Keratinocyte (primary cell): ENCODE measurements around the gene CASP7. TPM values are rescaled to one million over a fixed set of nuclear protein-coding genes. Genes with fewer than 3 reads are reported as not detected.

ENCODE experiments used
- DNase-seq: peaks from one replicate; pipeline ENCODE4 v3.0.0-alpha.2; 2011; ENCODE audit warnings: low read depth, missing footprints, low spot score
- FAIRE-seq: peaks from 2 replicates; lab custom pipeline; 2011; peaks lifted over from hg19 to GRCh38; lab: Jason Lieb, UNC
- H2AFZ ChIP-seq: 2 replicates; pipeline ENCODE4 v1.6.0; 2012; ENCODE audit warnings: low read length, control low read depth, inconsistent platforms; ENCODE audit not compliant: control insufficient read depth
- H3K27ac ChIP-seq: 2 replicates; pipeline ENCODE4 v1.5.1; 2011; ENCODE audit warnings: low read length; ENCODE audit not compliant: control insufficient read depth, insufficient read depth
- H3K27me3 ChIP-seq: 3 replicates; pipeline ENCODE4 v1.6.0; 2011; ENCODE audit warnings: low read length; ENCODE audit not compliant: control insufficient read depth, insufficient read depth; ENCODE audit errors: extremely low read depth
- H3K36me3 ChIP-seq, 2 experiments: 2 replicates in 1 of 2; 3 replicates in 1 of 2; pipeline ENCODE4 v1.5.1; 2011; ENCODE audit warnings: low read length in 2 of 2, mild to moderate bottlenecking in 1 of 2; ENCODE audit not compliant: control insufficient read depth in 2 of 2, insufficient read depth in 2 of 2; ENCODE audit errors: extremely low read depth in 1 of 2
- H3K4me1 ChIP-seq: 3 replicates; pipeline ENCODE4 v1.5.1; 2011; ENCODE audit warnings: low read length; ENCODE audit not compliant: control insufficient read depth, insufficient read depth; ENCODE audit errors: extremely low read depth
- H3K4me2 ChIP-seq: 3 replicates; pipeline ENCODE4 v1.6.0; 2011; ENCODE audit warnings: low read depth, low read length; ENCODE audit not compliant: control insufficient read depth, insufficient read depth; ENCODE audit errors: extremely low read depth
- H3K4me3 ChIP-seq, 3 experiments: fragments of 200-600 bp in 1 of 3; sonication (generic) in 1 of 3; 2 replicates in 2 of 3; 3 replicates in 1 of 3; pipeline ENCODE4 v1.5.1; 2011 to 2016; ENCODE audit warnings: low read length in 3 of 3, mild to moderate bottlenecking in 3 of 3, control low read depth in 2 of 3, inconsistent platforms in 1 of 3, low read depth in 1 of 3, mixed read lengths in 1 of 3, mixed run types in 1 of 3, moderate library complexity in 1 of 3; ENCODE audit not compliant: control insufficient read depth in 2 of 3, insufficient read depth in 2 of 3; ENCODE audit errors: extremely low read depth in 1 of 3
- H3K79me2 ChIP-seq: 2 replicates; pipeline ENCODE4 v1.6.0; 2012; ENCODE audit warnings: low read length; ENCODE audit not compliant: control insufficient read depth, insufficient read depth
- H3K9ac ChIP-seq: 3 replicates; pipeline ENCODE4 v1.6.0; 2011; ENCODE audit warnings: low read length; ENCODE audit not compliant: control insufficient read depth, insufficient read depth; ENCODE audit errors: extremely low read depth
- H3K9me1 ChIP-seq: 3 replicates; pipeline ENCODE4 v1.6.0; 2011; ENCODE audit warnings: low read length; ENCODE audit not compliant: control insufficient read depth, insufficient read depth; ENCODE audit errors: extremely low read depth
- H3K9me3 ChIP-seq: 2 replicates; pipeline ENCODE4 v1.5.1; 2012; ENCODE audit warnings: low read depth, low read length; ENCODE audit not compliant: control insufficient read depth
- H4K20me1 ChIP-seq: 3 replicates; pipeline ENCODE4 v1.6.0; 2011; ENCODE audit warnings: low read length; ENCODE audit not compliant: control insufficient read depth, insufficient read depth; ENCODE audit errors: extremely low read depth
- EZH2 ChIP-seq: IDR thresholded peaks from one replicate; pipeline ENCODE4 v1.6.1; 2012; ENCODE audit warnings: inconsistent platforms, mild to moderate bottlenecking, low read length, moderate library complexity
- dilution Hi-C: fragments of 300-500 bp; cut with MboI; formaldehyde crosslinking; loops from one replicate; pipeline ENCODE4 v1.7.0; 2020; ENCODE audit warnings: low sequenced_read_pairs; ENCODE audit not compliant: extremely low pct_ligation_motif_present
- polyA minus RNA-seq, 3 experiments: library from RNA; depleted of rRNA, polyadenylated mRNA; stranded (reverse); fragments of >200 nt; gene quantifications; 1 replicate in 1 of 3; 2 replicates in 1 of 3; 3 replicates in 1 of 3; pipeline ENCODE4 v1.2.3, GENCODE V29; 2011
- polyA plus RNA-seq, 5 experiments: library from polyadenylated mRNA; depleted of rRNA in 3 of 5; stranded (reverse) in 3 of 5; stranded (forward) in 1 of 5; unstranded in 1 of 5; fragments of >200 nt; gene quantifications; 1 replicate in 1 of 5; 2 replicates in 3 of 5; 3 replicates in 1 of 5; pipeline versions ENCODE4 v1.2.1 to v1.2.3, GENCODE V29; 2011 to 2012; ENCODE audit warnings: missing spikeins in 2 of 5, low read depth in 1 of 5, low replicate concordance in 1 of 5
- TF ChIP-seq, protein P1 (sequence below), 3 experiments: IDR thresholded peaks in 1 of 3; conservative IDR thresholded peaks in 1 of 3; optimal IDR thresholded peaks in 1 of 3; 2 replicates in 2 of 3; 3 replicates in 1 of 3; pipeline versions ENCODE3 to v1.5.1; 2011; ENCODE audit warnings: low read length in 3 of 3, mild to moderate bottlenecking in 3 of 3, moderate library complexity in 2 of 3, control low read depth in 1 of 3, inconsistent platforms in 1 of 3; ENCODE audit not compliant: insufficient read depth in 2 of 3; ENCODE audit errors: extremely low read depth in 1 of 3

CASP7 gene
- 14.2 to 26.1 TPM (median 23.2 TPM) in 3 replicates for polyA plus RNA-seq
- polyA plus RNA-seq (2011; ENCODE audit: low read depth) = 2.3 TPM
- 18.8 and 24.4 TPM in 2 replicates for polyA plus RNA-seq (2011; cell fraction: cytosol; rRNA removed)
- 20.4 and 21.8 TPM in 2 replicates for polyA plus RNA-seq (2011; cell fraction: nucleus; rRNA removed)
- 6.3 and 25.5 TPM in 2 replicates for polyA plus RNA-seq (2012; ENCODE audit: low replicate concordance)
- polyA minus RNA-seq = 6.2 to 14.1 TPM (median 9.7 TPM) in 3 replicates
- 15.7 TPM for polyA minus RNA-seq (2011; cell fraction: cytosol; rRNA and poly(A)+ RNA removed)
- polyA minus RNA-seq (2011; cell fraction: nucleus; rRNA and poly(A)+ RNA removed) = 7.2 and 12.8 TPM in 2 replicates

DNA sequence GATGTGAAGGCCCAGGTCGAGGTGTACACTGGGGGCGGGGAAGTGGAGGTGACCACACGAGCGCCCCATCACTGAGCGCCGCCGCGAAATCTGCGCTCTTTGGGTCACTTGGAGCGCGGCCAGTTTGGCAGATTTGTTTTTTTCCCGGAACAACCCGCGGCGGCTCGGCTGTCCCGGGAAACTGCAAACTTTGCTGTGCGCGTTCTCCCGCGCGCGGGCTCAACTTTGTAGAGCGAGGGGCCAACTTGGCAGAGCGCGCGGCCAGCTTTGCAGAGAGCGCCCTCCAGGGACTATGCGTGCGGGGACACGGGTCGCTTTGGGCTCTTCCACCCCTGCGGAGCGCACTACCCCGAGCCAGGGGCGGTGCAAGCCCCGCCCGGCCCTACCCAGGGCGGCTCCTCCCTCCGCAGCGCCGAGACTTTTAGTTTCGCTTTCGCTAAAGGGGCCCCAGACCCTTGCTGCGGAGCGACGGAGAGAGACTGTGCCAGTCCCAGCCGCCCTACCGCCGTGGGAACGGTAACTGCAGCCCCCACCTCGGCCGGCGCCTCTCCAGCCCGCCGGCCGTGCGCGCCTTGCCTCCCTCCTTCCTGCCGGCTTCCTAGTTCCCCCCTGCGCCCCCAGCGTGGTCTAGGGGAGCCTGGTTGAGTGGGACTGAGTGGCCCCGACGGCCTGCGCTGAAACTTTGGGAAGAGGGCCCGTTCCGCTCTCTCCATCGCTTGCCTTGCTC is at the start of gene CASP7:
CASP7 (plus strand) TSS at position 450 of the 727 bp plus-strand sequence. CDS start 17,582 bp downstream, outside the sequence.
- H3K4me3 ChIP-seq = peak within 1 kb of the TSS; percentile 93 to 95 (median 94)
- peaks cover 28% of the 10 kb centered on the region for H3K79me2 ChIP-seq
- peak within 1 kb of the TSS; percentile 100 for H3K4me2 ChIP-seq
- no peak for DNase-seq
- TF ChIP-seq, protein P1, sequence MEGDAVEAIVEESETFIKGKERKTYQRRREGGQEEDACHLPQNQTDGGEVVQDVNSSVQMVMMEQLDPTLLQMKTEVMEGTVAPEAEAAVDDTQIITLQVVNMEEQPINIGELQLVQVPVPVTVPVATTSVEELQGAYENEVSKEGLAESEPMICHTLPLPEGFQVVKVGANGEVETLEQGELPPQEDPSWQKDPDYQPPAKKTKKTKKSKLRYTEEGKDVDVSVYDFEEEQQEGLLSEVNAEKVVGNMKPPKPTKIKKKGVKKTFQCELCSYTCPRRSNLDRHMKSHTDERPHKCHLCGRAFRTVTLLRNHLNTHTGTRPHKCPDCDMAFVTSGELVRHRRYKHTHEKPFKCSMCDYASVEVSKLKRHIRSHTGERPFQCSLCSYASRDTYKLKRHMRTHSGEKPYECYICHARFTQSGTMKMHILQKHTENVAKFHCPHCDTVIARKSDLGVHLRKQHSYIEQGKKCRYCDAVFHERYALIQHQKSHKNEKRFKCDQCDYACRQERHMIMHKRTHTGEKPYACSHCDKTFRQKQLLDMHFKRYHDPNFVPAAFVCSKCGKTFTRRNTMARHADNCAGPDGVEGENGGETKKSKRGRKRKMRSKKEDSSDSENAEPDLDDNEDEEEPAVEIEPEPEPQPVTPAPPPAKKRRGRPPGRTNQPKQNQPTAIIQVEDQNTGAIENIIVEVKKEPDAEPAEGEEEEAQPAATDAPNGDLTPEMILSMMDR (optimal IDR thresholded peaks at IDR 0.05 in 1 of 3, IDR thresholded peaks at IDR 0.05 in 1 of 3, conservative IDR thresholded peaks at IDR 0.05 in 1 of 3; ENCODE audit: extremely low read depth in 1 of 3, insufficient read depth in 2 of 3, low read length in 3 of 3) = peak in 1 of 3 experiments; percentile 64
- no peak for TF ChIP-seq EZH2
- FAIRE-seq = no peak
- peak within 1 kb of the TSS; percentile 94 for H3K9ac ChIP-seq
- H3K27ac ChIP-seq = peak within 1 kb of the TSS; percentile 85
- H2AFZ ChIP-seq = peak within 1 kb of the TSS; percentile 100
- dilution Hi-C loops = no loop called here
- H3K4me1 ChIP-seq = peaks cover 10% of the 10 kb centered on the region
- peaks cover 0 to 1% of the 10 kb centered on the region in 2 experiments for H3K36me3 ChIP-seq
- H3K9me3 ChIP-seq = no peaks in the 10 kb centered on the region
- H3K27me3 ChIP-seq = no peaks in the 10 kb centered on the region
- no peaks in the 10 kb centered on the region for H4K20me1 ChIP-seq
- no peaks in the 10 kb centered on the region for H3K9me1 ChIP-seq

DNA sequence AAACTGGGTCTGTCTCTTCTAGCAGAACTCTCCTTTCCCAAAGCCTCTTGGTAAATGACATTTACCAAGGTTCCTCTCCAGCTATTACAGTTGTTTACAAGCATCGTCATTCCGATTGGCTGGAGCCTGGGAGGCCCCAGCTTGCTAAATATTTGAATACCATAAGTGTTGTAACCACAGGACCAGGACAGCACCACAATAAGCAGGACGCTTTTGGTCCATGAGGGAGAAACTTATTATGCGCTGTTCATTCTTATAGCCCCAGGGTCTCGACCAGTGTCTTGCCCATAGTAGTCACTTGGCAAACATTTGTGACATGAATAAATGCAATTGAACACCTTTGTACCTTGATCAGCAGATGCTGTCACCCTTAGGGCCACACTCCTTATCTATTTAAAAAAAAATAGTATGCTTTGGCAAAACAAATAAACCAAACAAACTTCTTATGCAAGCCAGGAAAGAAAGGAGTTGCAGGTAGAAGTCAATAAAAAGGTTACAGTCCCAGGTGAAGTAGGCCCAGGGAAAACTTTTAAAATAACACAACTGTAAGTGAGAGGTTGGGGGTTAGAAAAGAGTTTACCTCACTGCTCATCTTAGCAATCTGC is 48.7 kb upstream of the CASP7 start:
- H3K4me1 ChIP-seq = no peaks in the 10 kb centered on the region
- no peak for DNase-seq
- no peaks in the 10 kb centered on the region for H3K79me2 ChIP-seq
- no peaks in the 10 kb centered on the region for H3K36me3 ChIP-seq
- H3K9me3 ChIP-seq = no peaks in the 10 kb centered on the region
- H3K27ac ChIP-seq = no peak overlapping the region
- H3K27me3 ChIP-seq = no peaks in the 10 kb centered on the region
- no peak for FAIRE-seq
- H3K4me2 ChIP-seq = no peak overlapping the region
- no peaks in the 10 kb centered on the region for H4K20me1 ChIP-seq
- dilution Hi-C loops = no loop called here
- H2AFZ ChIP-seq = no peak overlapping the region
- H3K9ac ChIP-seq = no peak overlapping the region
- TF ChIP-seq, protein P1 (optimal IDR thresholded peaks at IDR 0.05 in 1 of 3, IDR thresholded peaks at IDR 0.05 in 1 of 3, conservative IDR thresholded peaks at IDR 0.05 in 1 of 3; ENCODE audit: extremely low read depth in 1 of 3, insufficient read depth in 2 of 3, low read length in 3 of 3) = no peak
- TF ChIP-seq EZH2 = no peak
- no peaks in the 10 kb centered on the region for H3K9me1 ChIP-seq
- H3K4me3 ChIP-seq = no peak overlapping the region
